B cell (primary cell): ENCODE results near the gene HYLS1. TPM values are rescaled to one million over a fixed set of nuclear protein-coding genes. Genes with fewer than 3 reads are reported as not detected.

Source experiments
- ATAC-seq: fragments of 200-7000 bp; cut with Tn5 transposase; one replicate; pipeline ENCODE4 v1.10.0; 2021; ENCODE audit warnings: low read depth, mild to moderate bottlenecking, moderate number of reproducible peaks, moderate library complexity
- CTCF ChIA-PET: fragments of 350-600 bp; sonication (Branson Sonifier 250); formaldehyde crosslinking; loops from one replicate; lab custom pipeline; 2021; ENCODE audit warnings: antibody characterized with exemption, inconsistent platforms; lab: Charles Lee
- POLR2A ChIA-PET: fragments of 350-600 bp; sonication (Branson Sonifier 250); formaldehyde crosslinking; loops from one replicate; lab custom pipeline; 2021; ENCODE audit warnings: antibody characterized with exemption; lab: Charles Lee
- DNase-seq: peaks from one replicate; pipeline ENCODE4 v3.0.0; 2013
- H2AFZ ChIP-seq: 2 replicates; pipeline ENCODE4 v1.6.1; 2012; ENCODE audit warnings: mild to moderate bottlenecking, low read depth, low read length; ENCODE audit not compliant: insufficient read depth, poor library complexity, severe bottlenecking
- H3K27ac ChIP-seq, 2 donors: 1 replicate in 1 of 2; 2 replicates in 1 of 2; pipeline ENCODE4 v1.5.1; 2012 to 2013; ENCODE audit warnings: low read length in 2 of 2, mild to moderate bottlenecking in 2 of 2, moderate library complexity in 1 of 2
- H3K27me3 ChIP-seq, 4 experiments: fragments of 200-600 bp in 1 of 4; sonication (generic) in 1 of 4; replicated peaks in 1 of 4; 1 replicate in 2 of 4; 2 replicates in 2 of 4; pipeline versions ENCODE4 v1.6.1 to v1.7.0; 2013 to 2016; ENCODE audit warnings: low read length in 3 of 4, mild to moderate bottlenecking in 2 of 4, mixed read lengths in 1 of 4, moderate library complexity in 1 of 4; ENCODE audit not compliant: insufficient read depth in 4 of 4, control insufficient read depth in 3 of 4; ENCODE audit errors: control extremely low read depth in 1 of 4
- H3K36me3 ChIP-seq, 2 experiments: replicated peaks in 1 of 2; 1 replicate in 1 of 2; 2 replicates in 1 of 2; pipeline versions ENCODE4 v1.6.1 to v1.7.1; 2013; ENCODE audit warnings: low read length in 1 of 2; ENCODE audit not compliant: insufficient read depth in 2 of 2, control insufficient read depth in 1 of 2; ENCODE audit errors: control extremely low read depth in 1 of 2, extremely low read depth in 1 of 2
- H3K4me1 ChIP-seq, 2 donors: fragments of 200-600 bp in 1 of 2; sonication (generic) in 1 of 2; 1 replicate in 1 of 2; 2 replicates in 1 of 2; pipeline versions ENCODE4 v1.5.1 to v1.6.1; 2013 to 2017; ENCODE audit warnings: low read length in 2 of 2; ENCODE audit not compliant: control insufficient read depth in 2 of 2, insufficient read depth in 2 of 2
- H3K4me2 ChIP-seq: replicated peaks from 2 replicates; pipeline ENCODE3; 2012; ENCODE audit warnings: mild to moderate bottlenecking, low read depth, low read length; ENCODE audit not compliant: poor library complexity, severe bottlenecking
- H3K4me3 ChIP-seq, 5 experiments: fragments of 200-600 bp in 1 of 5; sonication (generic) in 1 of 5; 1 replicate in 3 of 5; 2 replicates in 2 of 5; pipeline versions ENCODE4 v1.5.1 to v1.7.0; 2011 to 2016; ENCODE audit warnings: low read length in 4 of 5, mild to moderate bottlenecking in 4 of 5, low read depth in 2 of 5, control low read depth in 1 of 5, moderate library complexity in 1 of 5; ENCODE audit not compliant: insufficient read depth in 1 of 5; ENCODE audit errors: control extremely low read depth in 1 of 5, extremely low read depth in 1 of 5
- H3K79me2 ChIP-seq: fragments of 200-600 bp; sonication (generic); one replicate; pipeline ENCODE4 v1.6.0; 2016; ENCODE audit warnings: low read length; ENCODE audit not compliant: control insufficient read depth, insufficient read depth
- H3K9ac ChIP-seq: fragments of 200-600 bp; sonication (generic); 2 replicates; pipeline ENCODE4 v1.6.1; 2017; ENCODE audit warnings: mild to moderate bottlenecking, low read length, moderate library complexity
- H3K9me3 ChIP-seq, 3 donors: one replicate each; pipeline versions ENCODE4 v1.6.1 to v1.7.1; 2013; ENCODE audit warnings: low read length in 2 of 3; ENCODE audit not compliant: control insufficient read depth in 2 of 3, insufficient read depth in 1 of 3; ENCODE audit errors: control extremely low read depth in 1 of 3
- H4K20me1 ChIP-seq: 2 replicates; pipeline ENCODE4 v1.6.0; 2012; ENCODE audit warnings: mild to moderate bottlenecking, low read length; ENCODE audit not compliant: insufficient read depth, control insufficient read depth, poor library complexity, severe bottlenecking
- H3K27ac Mint-ChIP-seq: one replicate; pipeline ENCODE4 v1.8.0; 2021; ENCODE audit warnings: mixed read lengths
- H3K27me3 Mint-ChIP-seq: one replicate; pipeline ENCODE4 v1.8.0; 2021; ENCODE audit warnings: mixed read lengths
- H3K4me1 Mint-ChIP-seq: one replicate; pipeline ENCODE4 v1.8.0; 2021; ENCODE audit warnings: mixed read lengths
- H3K4me3 Mint-ChIP-seq: one replicate; pipeline ENCODE4 v1.8.0; 2021; ENCODE audit warnings: mixed read lengths
- H3K9me3 Mint-ChIP-seq: one replicate; pipeline ENCODE4 v1.8.0; 2022; ENCODE audit warnings: mixed read lengths; ENCODE audit not compliant: insufficient read depth
- CTCF ChIP-seq: fragments of 200-600 bp; IDR thresholded peaks from one replicate; pipeline ENCODE4 v1.8.0; 2022; ENCODE audit warnings: antibody characterized with exemption, mild to moderate bottlenecking
- EZH2 ChIP-seq: IDR thresholded peaks from 2 replicates; pipeline ENCODE4 v1.6.1; 2012; ENCODE audit warnings: borderline replicate concordance, low read depth, mild to moderate bottlenecking, moderate library complexity, low read length; ENCODE audit not compliant: insufficient read depth, poor library complexity, severe bottlenecking
- WGBS: methylation state at CpG from one replicate; pipeline ENCODE4 v1.1.5; 2013; ENCODE audit warnings: missing lambda C conversion rate; ENCODE audit not compliant: insufficient coverage; 5-methylcytosine and 5-hydroxymethylcytosine counted together
- intact Hi-C: fragments of 100-400 bp; cut with micrococcal nuclease; formaldehyde crosslinking; loops from one replicate; pipeline ENCODE4 v1.10.0; 2022
- polyA plus RNA-seq: library from polyadenylated mRNA; depleted of rRNA; stranded (reverse); fragments of >200 nt; gene quantifications from 2 replicates; pipeline ENCODE4 v1.2.3, GENCODE V29; 2012
- total RNA-seq, 2 donors: library from RNA; stranded (reverse); fragments of 120-200 nt in 1 of 2; gene quantifications; 1 replicate in 1 of 2; 2 replicates in 1 of 2; pipeline versions ENCODE4 v1.2.3 to v1.2.4, GENCODE V29; 2013 to 2022

HYLS1 gene
- total and polyA plus RNA-seq, 2 donors (not counting 1 experiment from before 2014, with no cell fraction given), result 3.1 to 9.4 TPM

DNA sequence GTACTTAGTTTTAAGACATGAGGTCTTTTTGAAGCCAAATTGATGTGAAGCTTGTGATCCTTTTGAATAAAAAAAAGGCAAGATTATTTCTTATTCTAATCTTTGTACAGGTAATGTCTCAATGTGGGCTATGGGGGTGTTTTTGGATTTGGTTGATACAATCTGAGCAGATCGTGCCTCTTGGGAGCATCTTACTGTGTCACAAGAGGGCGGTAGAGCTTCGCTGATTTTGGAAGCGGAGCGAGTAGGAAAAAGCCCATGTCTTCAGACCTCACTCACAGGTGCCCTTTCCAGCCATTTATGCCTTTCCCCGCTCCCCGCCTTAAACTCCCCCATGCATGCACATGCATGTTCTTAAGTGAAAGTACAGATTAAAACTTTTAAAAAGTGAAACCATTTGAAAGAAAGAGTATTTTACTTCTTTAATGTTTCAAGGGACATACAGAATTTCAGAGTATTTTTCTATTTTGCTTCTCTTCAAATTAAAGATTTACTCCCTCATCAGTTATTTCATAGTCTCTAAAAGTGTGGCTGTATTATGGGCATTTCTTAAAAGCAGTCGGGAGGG is 35.6 kb downstream of the HYLS1 start:
- H3K27me3 Mint-ChIP-seq, result peaks cover 42% of the 10 kb centered on the region
- H3K9me3 Mint-ChIP-seq, result no peaks in the 10 kb centered on the region
- H4K20me1 ChIP-seq, result no peaks in the 10 kb centered on the region
- 0% methylated on average over 5 of the region's 8 CpGs for WGBS
- H2AFZ ChIP-seq, result no peak overlapping the region
- ChIA-PET CTCF (interaction anchor here (0.7 to 3.4 kb wide), 5 partner anchors 20 to 1279 kb away, joined by 3 to 29 read pairs (median 4); partner anchors contain the start of gene PUS3), POLR2A (no interaction called here)
- H3K4me1 ChIP-seq, result no peaks in the 10 kb centered on the region
- no peaks in the 10 kb centered on the region for H3K9me3 ChIP-seq
- ATAC-seq (peak; percentile 43), DNase-seq (peak; percentile 61)
- no peak overlapping the region for H3K9ac ChIP-seq
- no peaks in the 10 kb centered on the region for H3K79me2 ChIP-seq
- no peaks in the 10 kb centered on the region for H3K36me3 ChIP-seq
- intact Hi-C loops, result loop anchor here (2.0 kb wide), 1 partner anchor 558 kb away; no protein-coding TSS in a partner anchor
- peaks cover 0 to 11% (median 1%) of the 10 kb centered on the region in 4 experiments for H3K27me3 ChIP-seq
- no peak overlapping the region for H3K4me3 Mint-ChIP-seq
- no peak overlapping the region for H3K4me3 ChIP-seq
- no peak overlapping the region for H3K27ac ChIP-seq
- TF ChIP-seq CTCF (peak; percentile 72), EZH2 (no peak)
- H3K4me2 ChIP-seq, result no peak overlapping the region
- H3K27ac Mint-ChIP-seq, result no peak overlapping the region
- peaks cover 2% of the 10 kb centered on the region for H3K4me1 Mint-ChIP-seq

DNA sequence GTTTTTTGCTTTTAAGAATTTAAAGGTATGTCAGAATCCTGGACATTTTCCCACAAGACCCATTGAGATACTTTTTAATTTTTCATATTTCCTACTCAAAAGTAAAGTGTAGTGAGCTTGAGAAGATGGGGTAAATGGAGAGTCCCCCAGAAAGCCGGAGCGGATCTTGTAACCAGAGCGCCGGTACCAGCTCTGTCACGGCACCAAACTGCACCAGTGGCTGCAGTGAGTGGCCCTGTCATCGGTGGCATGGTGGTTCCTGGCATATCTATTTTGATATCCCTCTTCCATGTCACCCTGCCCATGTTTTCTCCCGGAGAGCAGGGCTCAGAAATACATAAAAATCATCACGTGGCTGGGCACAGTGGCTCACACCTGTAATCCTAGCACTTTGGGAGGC is 36.2 kb downstream of the HYLS1 start:
- peaks cover 43% of the 10 kb centered on the region for H3K27me3 Mint-ChIP-seq
- no peak overlapping the region for H3K4me3 Mint-ChIP-seq
- ATAC-seq (no peak), DNase-seq (no peak)
- CTCF ChIA-PET, result interaction anchor here (0.7 to 3.4 kb wide), 5 partner anchors 20 to 1279 kb away, joined by 3 to 29 read pairs (median 4); partner anchors contain the start of gene PUS3
- no peak overlapping the region for H3K27ac Mint-ChIP-seq
- peaks cover 2% of the 10 kb centered on the region for H3K4me1 Mint-ChIP-seq
- Histone ChIP-seq H3K36me3 (no peaks in the 10 kb centered on the region), H3K9ac (no peak overlapping the region), H3K4me2 (no peak overlapping the region), H3K27ac (no peak overlapping the region), H3K4me3 (no peak overlapping the region), H4K20me1 (no peaks in the 10 kb centered on the region), H3K4me1 (no peaks in the 10 kb centered on the region), H3K27me3 (peaks cover 0 to 11% (median 0%) of the 10 kb centered on the region in 4 experiments), H3K79me2 (no peaks in the 10 kb centered on the region), H2AFZ (no peak overlapping the region), H3K9me3 (no peaks in the 10 kb centered on the region)
- intact Hi-C loops, result loop anchor here (2.0 kb wide), 1 partner anchor 557 kb away; no protein-coding TSS in a partner anchor
- H3K9me3 Mint-ChIP-seq, result no peaks in the 10 kb centered on the region
- WGBS, result 79% methylated on average over 6 of the region's 8 CpGs
- POLR2A ChIA-PET, result no interaction called here
- TF ChIP-seq CTCF, result no peak
- no peak for TF ChIP-seq EZH2
